A549 treated with CORT108297 at 1 μM for 4 hours (cell line): ENCODE measurements around the gene SLC30A9. TPM values are rescaled to one million over a fixed set of nuclear protein-coding genes. Genes with fewer than 3 reads are reported as not detected.

Experiments used
- total RNA-seq: library from RNA; stranded (reverse); fragments of 200-300 nt; extraction: Qiagen RNA extraction; gene quantifications from 5 replicates; pipeline ENCODE4 v1.2.3, GENCODE V29; 2022

The SLC30A9 gene
- total RNA-seq: 20.6 to 38.9 TPM (median 26.5 TPM) in 5 replicates

GRCh38 chr4:41990365-41991111 lies at the start of gene SLC30A9:
TSS of gene SLC30A9 (plus strand) at chr4:41990530. CDS start at chr4:41990652, 122 bp downstream.

GRCh38 chr4:41981456-41981855 lies 8.9 kb upstream of the SLC30A9 start, which contains the start of gene DCAF4L1:
TSS of gene DCAF4L1 (plus strand) at chr4:41981756. CDS start at chr4:41981793, 37 bp downstream.

Other genes with a start within 250 kb of the SLC30A9 start
- gene PHOX2B, start 241.8 kb upstream of the SLC30A9 start, total RNA-seq: 0.02 TPM in 1 of 5 replicates, not detected in the others
- gene TMEM33, start 55.1 kb upstream of the SLC30A9 start, total RNA-seq: 32.1 to 52.0 TPM (median 51.1 TPM) in 5 replicates
- 0.08 to 0.28 TPM (median 0.12 TPM) in 5 replicates for gene DCAF4L1, start 8.8 kb upstream of the SLC30A9 start, total RNA-seq
- 0.05 TPM in 1 of 5 replicates, not detected in the others for gene BEND4, start 162.1 kb downstream of the SLC30A9 start, total RNA-seq